Ectodermal cell (in vitro differentiated cells): Measurements from ENCODE around the gene NOC2L.

Source experiments
- H3K27ac ChIP-seq: 2 replicates; pipeline ENCODE4 v1.7.0; 2013; ENCODE audit warnings: mild to moderate bottlenecking, low read depth, low read length; ENCODE audit not compliant: insufficient read depth, poor library complexity, severe bottlenecking
- H3K27me3 ChIP-seq: 2 replicates; pipeline ENCODE4 v1.7.0; 2013; ENCODE audit warnings: mild to moderate bottlenecking, low read length; ENCODE audit not compliant: insufficient read depth, control insufficient read depth, poor library complexity, severe bottlenecking
- H3K36me3 ChIP-seq: one replicate; pipeline ENCODE4 v1.7.0; 2013; ENCODE audit warnings: low read length; ENCODE audit not compliant: control insufficient read depth, insufficient read depth
- H3K4me1 ChIP-seq: one replicate; pipeline ENCODE4 v1.7.0; 2013; ENCODE audit warnings: low read length; ENCODE audit not compliant: control insufficient read depth, insufficient read depth
- H3K4me3 ChIP-seq: 2 replicates; pipeline ENCODE4 v1.7.0; 2013; ENCODE audit warnings: low read depth, low read length, control low read depth; ENCODE audit not compliant: insufficient read depth
- H3K9me3 ChIP-seq: 2 replicates; pipeline ENCODE4 v1.7.0; 2013; ENCODE audit warnings: mild to moderate bottlenecking, low read length, moderate library complexity; ENCODE audit not compliant: control insufficient read depth
- WGBS, 2 experiments: methylation state at CpG; one replicate each; pipeline ENCODE4 v1.1.7; 2013; ENCODE audit warnings: missing lambda C conversion rate in 2 of 2; 5-methylcytosine and 5-hydroxymethylcytosine counted together

Gene NOC2L

DNA sequence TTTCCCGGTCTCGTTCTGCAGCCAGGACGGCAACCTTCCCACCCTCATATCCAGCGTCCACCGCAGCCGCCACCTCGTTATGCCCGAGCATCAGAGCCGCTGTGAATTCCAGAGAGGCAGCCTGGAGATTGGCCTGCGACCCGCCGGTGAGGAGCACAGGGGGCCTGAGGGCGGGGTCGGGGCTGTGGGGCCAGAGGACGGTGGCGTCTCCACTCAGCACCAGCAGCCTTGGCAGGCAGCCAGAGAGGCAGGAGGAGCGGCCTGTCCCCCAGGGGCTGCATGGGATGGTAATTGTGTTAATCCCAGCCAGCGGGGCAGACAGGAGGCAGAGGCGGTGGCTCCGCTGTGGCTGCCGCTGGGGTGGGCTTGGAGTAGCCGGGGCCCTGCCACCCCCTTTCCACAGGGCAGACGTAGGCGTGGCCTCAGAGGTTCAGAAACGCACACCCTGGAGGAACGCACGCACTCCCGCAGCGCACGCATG is 23.3 kb downstream of the NOC2L start:
- H3K4me1 ChIP-seq: peaks cover 43% of the 10 kb centered on the region
- H3K27me3 ChIP-seq: peaks cover 94% of the 10 kb centered on the region
- no peaks in the 10 kb centered on the region for H3K36me3 ChIP-seq
- no peak overlapping the region for H3K4me3 ChIP-seq
- 4% methylated on average over 30 of the region's 30 CpGs for WGBS, 2 experiments
- H3K9me3 ChIP-seq: no peaks in the 10 kb centered on the region
- H3K27ac ChIP-seq: no peak overlapping the region

DNA sequence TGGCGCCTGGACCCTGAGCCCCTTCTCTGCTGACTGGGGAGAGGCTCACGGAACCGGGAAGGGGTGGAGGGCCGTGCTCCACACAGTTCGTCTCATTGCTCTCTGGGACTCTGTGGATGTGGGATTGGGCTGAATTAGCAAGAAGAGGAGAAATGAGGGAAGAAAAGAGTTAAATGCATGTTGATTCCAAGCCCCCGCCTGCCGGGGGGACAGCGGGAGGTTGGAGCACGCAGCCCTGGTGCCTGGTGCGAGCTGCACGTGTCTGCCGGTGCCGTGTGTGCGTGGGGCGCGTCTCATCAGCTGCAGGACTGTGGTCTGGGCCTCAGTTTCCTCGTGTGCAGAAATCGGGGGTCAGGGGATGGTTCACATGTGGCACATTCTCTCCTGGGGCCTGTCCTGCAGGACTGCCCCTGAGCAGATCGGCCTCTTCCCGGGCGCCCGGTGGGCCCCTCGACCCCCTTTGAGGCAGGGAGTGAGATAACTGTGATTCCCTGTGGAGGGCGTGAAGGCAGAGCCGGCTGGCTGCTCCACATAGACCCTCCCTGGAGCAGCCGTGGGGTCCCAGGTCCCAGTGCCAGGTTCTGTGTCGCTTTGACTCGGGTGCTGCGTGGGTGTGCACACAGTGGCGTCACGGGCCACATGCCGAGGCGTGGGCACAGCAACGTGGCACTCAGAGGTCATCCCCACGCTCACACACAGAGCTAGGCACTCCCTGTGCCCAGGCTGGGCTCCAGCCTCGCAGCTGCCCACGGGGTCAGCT is 23.9 kb downstream of the NOC2L start:
- H3K9me3 ChIP-seq: no peaks in the 10 kb centered on the region
- H3K4me1 ChIP-seq: peaks cover 39% of the 10 kb centered on the region
- H3K27me3 ChIP-seq: peaks cover 94% of the 10 kb centered on the region
- H3K4me3 ChIP-seq: no peak overlapping the region
- no peaks in the 10 kb centered on the region for H3K36me3 ChIP-seq
- 16 to 18% methylated on average over 37 of the region's 37 CpGs for WGBS, 2 experiments
- H3K27ac ChIP-seq: no peak overlapping the region

DNA sequence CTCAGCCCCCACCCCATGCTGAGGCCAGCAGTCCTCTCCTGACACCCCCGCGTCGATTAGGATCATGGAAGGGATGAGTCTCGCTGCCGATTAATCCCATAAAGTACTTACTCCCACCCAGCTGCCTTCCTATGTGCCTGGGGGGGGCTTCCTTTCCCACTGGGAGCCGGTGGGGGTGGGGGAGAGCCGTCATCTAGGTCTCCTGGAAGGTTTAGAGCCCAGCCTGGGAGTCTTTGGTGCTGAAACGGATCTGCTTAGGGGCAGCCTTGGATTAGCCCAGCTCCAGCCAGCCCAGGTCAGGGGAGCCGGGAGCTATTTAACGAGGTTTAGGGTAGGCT is 25.5 kb downstream of the NOC2L start:
- H3K9me3 ChIP-seq: no peaks in the 10 kb centered on the region
- H3K4me3 ChIP-seq: no peak overlapping the region
- H3K27me3 ChIP-seq: peaks cover 94% of the 10 kb centered on the region
- H3K4me1 ChIP-seq: peaks cover 25% of the 10 kb centered on the region
- 33 to 38% methylated on average over 10 of the region's 10 CpGs for WGBS, 2 experiments
- no peaks in the 10 kb centered on the region for H3K36me3 ChIP-seq
- no peak overlapping the region for H3K27ac ChIP-seq

DNA sequence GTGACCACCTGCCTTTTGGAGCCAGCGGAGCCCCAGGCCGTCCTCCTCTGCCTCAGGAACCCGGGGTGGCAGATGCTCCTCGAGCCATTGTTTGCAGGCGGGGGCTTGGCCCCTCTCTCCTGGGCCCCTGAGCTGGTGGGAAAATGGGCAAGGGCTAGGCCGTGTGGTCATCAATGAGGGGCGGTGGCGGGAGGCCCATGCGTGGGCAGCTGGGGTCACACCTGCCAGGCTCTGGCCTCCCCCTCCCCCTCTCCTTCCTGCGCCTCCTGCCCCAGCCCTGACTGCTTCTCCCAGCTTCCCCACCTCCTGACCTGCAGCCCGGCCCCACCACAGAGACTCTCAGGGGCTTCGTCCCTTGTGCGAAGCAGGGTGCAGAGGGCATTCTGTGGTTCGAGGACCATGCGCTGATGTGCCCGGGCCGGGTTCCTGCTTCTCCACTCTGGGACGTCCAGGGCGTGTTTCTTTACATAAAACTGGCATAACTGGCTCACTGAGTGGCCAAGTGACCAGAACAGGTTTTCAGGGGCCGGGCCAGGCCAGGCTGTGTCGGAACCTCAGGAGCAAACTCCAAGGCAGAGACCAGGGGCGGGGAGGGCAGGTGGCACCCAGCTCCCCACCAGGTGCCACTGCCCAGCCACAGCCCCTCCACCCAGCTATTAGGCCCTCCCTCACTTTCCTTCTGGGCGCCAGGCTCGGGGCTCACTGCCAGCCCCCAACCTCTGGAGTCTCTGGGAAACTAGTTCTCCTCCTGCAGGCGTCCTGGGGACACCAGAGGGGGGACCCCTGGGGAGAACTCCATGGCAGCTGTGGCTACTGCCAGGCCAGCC is 26.1 kb downstream of the NOC2L start:
- H3K27ac ChIP-seq: no peak overlapping the region
- H3K4me1 ChIP-seq: peaks cover 22% of the 10 kb centered on the region
- no peak overlapping the region for H3K4me3 ChIP-seq
- peaks cover 94% of the 10 kb centered on the region for H3K27me3 ChIP-seq
- no peaks in the 10 kb centered on the region for H3K9me3 ChIP-seq
- H3K36me3 ChIP-seq: no peaks in the 10 kb centered on the region
- 75 to 77% methylated on average over 25 of the region's 25 CpGs for WGBS, 2 experiments

DNA sequence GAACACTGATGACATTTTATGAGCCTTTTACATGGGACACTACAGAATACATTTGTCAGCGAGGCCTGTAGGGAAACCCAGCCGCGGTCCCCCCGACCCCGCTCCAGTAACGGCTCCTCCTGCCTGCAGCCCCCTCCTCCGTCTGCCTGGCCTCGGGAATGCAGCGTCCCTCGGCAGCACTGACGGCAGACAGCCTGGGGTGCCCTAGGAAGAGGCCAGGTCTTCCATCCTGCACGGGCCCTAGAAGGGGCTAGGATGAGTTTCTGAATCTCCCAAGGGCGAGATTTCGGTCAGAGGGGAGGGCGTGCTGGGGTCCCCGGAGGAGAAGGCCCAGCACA is 26.9 kb downstream of the NOC2L start:
- WGBS, 2 experiments: 43 to 44% methylated on average over 16 of the region's 16 CpGs
- no peaks in the 10 kb centered on the region for H3K9me3 ChIP-seq
- no peak overlapping the region for H3K4me3 ChIP-seq
- H3K4me1 ChIP-seq: peaks cover 22% of the 10 kb centered on the region
- peaks cover 94% of the 10 kb centered on the region for H3K27me3 ChIP-seq
- H3K36me3 ChIP-seq: no peaks in the 10 kb centered on the region
- H3K27ac ChIP-seq: no peak overlapping the region

DNA sequence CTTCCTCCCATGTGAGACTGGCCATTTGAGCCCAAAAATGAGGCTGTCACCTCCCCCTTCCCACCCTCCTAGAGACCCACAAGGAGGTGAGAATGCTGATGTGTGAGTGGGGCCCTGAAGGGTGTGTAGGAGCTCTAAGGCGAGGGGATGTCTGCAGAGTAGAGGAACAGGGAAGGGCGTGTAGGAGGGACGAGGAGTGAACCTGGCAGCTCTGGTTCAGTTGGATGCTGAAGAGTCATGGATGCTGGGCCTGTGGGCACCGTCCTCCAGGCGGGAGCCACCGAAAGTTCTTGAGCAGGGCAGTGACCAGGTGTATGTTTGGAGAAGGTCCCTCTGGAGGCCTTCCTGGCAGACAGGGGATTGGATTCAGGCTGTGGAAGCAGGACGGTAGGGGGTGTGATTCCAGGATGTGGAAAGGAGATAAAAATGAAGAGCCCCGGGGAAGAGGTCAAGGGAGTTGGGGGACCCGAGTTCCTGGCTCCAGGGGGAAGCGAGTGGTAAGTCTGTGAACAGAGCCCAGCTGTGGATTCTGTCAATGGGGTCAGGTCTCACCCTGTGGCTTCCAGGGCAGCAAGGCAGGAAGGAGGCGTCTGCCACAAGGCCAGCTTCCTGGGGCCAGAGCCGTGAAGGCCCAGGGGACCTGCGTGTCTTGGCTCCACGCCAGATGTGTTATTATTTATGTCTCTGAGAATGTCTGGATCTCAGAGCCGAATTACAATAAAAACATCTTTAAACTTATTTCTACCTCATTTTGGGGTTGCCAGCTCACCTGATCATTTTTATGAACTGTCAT is 27.5 kb downstream of the NOC2L start:
- Histone ChIP-seq H3K9me3 (no peaks in the 10 kb centered on the region), H3K27me3 (peaks cover 94% of the 10 kb centered on the region), H3K4me3 (no peak overlapping the region), H3K4me1 (peaks cover 22% of the 10 kb centered on the region), H3K27ac (no peak overlapping the region), H3K36me3 (no peaks in the 10 kb centered on the region)
- WGBS, 2 experiments: 71% methylated on average over 15 of the region's 15 CpGs

DNA sequence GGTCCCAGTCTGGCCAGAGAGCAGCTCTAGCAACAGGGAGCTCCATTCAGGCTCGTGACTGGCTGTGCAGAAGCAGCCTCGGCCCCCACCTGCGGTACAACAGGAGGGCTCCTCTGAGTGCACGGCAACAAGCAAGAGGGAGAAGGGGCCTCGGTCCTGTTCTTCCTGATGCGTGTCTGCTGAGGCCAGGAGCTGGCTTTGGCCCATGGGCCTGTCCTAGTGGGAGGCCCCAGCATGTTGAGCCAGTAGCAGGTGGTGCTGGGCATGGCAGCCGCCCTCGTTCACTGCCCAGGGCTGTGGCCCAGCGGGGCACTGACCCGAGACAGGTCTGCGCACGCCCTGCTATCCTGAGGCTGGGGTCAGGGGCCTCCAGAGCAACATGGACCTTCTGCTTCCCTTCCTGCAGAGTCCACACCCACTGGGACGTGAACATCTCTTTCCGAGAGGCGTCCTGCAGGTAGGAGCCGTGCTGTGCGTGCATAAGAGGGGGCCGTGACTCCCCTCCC is 28.4 kb downstream of the NOC2L start:
- Histone ChIP-seq H3K36me3 (no peaks in the 10 kb centered on the region), H3K27ac (no peak overlapping the region), H3K4me3 (no peak overlapping the region), H3K27me3 (peaks cover 94% of the 10 kb centered on the region), H3K9me3 (no peaks in the 10 kb centered on the region), H3K4me1 (peaks cover 23% of the 10 kb centered on the region)
- 68 to 69% methylated on average over 18 of the region's 18 CpGs for WGBS, 2 experiments

DNA sequence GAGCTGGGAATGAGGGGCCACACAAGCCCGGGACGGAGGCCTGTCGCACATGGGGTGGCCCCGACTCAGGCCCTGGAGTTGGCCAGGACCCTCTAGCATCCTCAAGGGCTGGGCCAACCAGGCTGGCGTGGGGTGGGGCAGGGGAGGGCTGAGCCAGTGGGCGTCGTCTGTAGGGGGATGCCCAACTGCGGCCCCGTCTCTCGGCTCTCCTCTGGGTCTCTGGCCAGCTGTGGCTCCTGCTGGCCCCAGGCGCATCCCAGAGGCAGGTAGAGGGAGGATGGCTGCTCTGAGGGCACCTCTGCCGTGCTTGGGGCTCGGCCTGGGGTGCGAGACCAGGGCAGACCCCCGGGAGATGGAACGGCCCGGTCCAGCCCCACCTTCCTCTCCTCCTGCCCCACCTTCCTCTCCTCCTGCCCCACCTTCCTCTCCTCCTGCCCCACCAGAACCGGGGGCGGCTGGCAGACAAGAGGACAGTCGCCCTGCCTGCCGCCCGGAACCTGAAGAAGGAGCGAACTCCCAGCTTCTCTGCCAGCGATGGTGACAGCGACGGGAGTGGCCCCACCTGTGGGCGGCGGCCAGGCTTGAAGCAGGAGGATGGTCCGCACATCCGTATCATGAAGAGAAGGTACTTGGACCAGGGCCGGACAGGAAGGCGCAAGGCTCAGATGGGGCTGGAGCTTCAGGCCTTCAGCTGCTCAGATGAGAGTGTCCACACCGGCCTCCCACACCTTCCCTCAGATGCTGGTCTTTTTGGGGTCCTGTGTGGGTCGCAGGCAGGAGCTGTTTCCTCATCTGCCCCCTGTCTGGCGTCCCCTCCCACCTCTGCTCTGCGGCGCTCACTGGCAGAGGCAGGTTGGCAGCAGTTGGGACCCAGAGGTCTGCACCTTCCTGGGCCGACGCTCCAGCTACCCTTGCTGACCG is 29.1 kb downstream of the NOC2L start:
- WGBS, 2 experiments: 79 to 80% methylated on average over 40 of the region's 40 CpGs
- no peak overlapping the region for H3K4me3 ChIP-seq
- H3K9me3 ChIP-seq: no peaks in the 10 kb centered on the region
- no peaks in the 10 kb centered on the region for H3K36me3 ChIP-seq
- H3K27ac ChIP-seq: no peak overlapping the region
- peaks cover 94% of the 10 kb centered on the region for H3K27me3 ChIP-seq
- H3K4me1 ChIP-seq: peaks cover 18% of the 10 kb centered on the region

DNA sequence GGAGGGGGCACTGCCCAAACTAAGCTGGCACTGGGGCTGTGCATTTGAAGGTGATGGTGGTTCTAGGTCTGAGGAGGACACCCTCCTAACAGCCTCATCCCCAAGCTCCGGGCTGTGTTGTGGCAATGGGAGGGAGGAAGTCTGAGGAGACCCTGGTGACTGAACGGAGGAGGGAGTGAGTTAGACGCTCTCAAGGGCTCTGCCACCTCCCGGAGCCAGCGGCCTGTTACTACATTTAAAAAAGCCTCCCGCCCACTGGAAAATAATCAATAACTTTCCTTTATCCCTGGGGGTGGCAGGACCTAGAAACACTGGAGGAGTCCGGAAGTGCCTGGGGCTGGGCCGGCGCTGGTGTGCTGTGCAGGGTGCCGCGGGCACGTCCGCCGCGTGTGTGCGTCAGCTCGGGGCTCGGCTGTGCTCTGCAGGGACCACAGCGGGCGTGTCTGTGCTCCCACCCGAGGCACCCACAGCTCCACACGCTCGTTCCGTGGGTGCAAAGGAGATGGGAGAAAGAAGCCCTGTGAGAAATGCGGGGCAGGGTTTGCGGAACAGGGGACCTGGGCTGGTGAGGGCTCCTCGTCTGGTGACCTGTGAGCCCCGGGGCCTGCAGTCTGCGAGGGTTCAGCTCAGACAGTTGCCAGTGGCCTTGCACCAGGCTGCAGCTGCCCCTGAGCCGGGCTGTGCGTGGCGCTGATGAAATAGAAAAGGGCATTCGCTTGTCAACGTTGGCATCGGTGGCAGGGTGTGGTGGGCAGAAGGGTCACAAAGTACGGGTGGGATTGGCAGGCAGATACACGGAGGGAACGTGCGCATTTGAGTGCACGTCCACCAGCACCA is 30.0 kb downstream of the NOC2L start:
- Histone ChIP-seq H3K9me3 (no peaks in the 10 kb centered on the region), H3K4me3 (no peak overlapping the region), H3K27me3 (peaks cover 99% of the 10 kb centered on the region), H3K36me3 (no peaks in the 10 kb centered on the region), H3K27ac (no peak overlapping the region), H3K4me1 (peaks cover 17% of the 10 kb centered on the region)
- 67 to 74% methylated on average over 39 to 40 of the region's 40 CpGs for WGBS, 2 experiments
